ENCODE results near the gene MARCHF3.

DNA sequence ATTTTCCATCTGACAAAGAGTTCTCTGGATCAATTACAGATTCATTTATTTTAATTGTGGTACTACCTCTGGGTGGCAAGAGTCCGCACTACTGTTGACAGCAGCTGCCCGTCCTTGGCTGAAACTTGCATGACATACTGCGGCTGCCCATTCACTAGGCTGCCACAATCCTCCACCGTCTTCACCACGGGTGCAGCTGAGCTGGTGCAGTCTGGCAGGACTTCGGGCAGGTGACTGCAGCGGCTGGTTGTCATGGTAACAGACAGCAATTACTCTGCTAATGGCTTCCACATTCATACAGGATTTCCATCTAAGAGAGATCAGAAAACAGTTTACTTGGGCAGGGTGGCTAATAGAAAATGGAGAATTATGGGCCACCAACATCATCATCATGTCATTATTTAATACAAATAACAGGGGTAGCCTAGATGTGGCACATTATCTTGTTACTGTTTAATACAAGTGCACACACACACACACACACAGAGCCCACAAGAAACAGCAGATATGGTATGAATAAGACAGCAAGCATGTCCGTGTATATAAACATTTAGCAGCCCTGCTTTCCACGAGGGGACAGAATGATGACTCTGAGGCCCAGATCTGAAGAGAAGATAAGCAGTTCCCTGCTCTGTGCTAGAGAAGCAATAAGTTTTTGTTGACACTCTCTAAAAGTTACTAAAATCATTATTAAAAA lies 112.3 kb downstream of the MARCHF3 start:
- TF ChIP-seq, protein P1, sequence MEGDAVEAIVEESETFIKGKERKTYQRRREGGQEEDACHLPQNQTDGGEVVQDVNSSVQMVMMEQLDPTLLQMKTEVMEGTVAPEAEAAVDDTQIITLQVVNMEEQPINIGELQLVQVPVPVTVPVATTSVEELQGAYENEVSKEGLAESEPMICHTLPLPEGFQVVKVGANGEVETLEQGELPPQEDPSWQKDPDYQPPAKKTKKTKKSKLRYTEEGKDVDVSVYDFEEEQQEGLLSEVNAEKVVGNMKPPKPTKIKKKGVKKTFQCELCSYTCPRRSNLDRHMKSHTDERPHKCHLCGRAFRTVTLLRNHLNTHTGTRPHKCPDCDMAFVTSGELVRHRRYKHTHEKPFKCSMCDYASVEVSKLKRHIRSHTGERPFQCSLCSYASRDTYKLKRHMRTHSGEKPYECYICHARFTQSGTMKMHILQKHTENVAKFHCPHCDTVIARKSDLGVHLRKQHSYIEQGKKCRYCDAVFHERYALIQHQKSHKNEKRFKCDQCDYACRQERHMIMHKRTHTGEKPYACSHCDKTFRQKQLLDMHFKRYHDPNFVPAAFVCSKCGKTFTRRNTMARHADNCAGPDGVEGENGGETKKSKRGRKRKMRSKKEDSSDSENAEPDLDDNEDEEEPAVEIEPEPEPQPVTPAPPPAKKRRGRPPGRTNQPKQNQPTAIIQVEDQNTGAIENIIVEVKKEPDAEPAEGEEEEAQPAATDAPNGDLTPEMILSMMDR (IDR thresholded peaks at IDR 0.05; ENCODE audit: low read depth, low read length), result no peak
- TF ChIP-seq, protein P2, sequence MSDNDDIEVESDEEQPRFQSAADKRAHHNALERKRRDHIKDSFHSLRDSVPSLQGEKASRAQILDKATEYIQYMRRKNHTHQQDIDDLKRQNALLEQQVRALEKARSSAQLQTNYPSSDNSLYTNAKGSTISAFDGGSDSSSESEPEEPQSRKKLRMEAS (IDR thresholded peaks at IDR 0.05; ENCODE audit: low read depth, low read length), result no peak

Measured in NB4 (cell line).